Activated naive CD8-positive, alpha-beta T cell (primary cell): ENCODE data around the gene PDE6B.
"Not testable (repeated sequence)": the region's sequence is repeated elsewhere in the genome, so short reads cannot be mapped to it uniquely, and the experiment has no call there.

Experiments
- H3K27ac Mint-ChIP-seq: one replicate; pipeline ENCODE4 v1.8.0; 2021; ENCODE audit warnings: mixed read lengths
- H3K27me3 Mint-ChIP-seq: one replicate; pipeline ENCODE4 v1.8.0; 2021; ENCODE audit warnings: mixed read lengths
- H3K36me3 Mint-ChIP-seq: one replicate; pipeline ENCODE4 v1.8.0; 2021; ENCODE audit warnings: mixed read lengths
- H3K4me1 Mint-ChIP-seq: one replicate; pipeline ENCODE4 v1.8.0; 2021; ENCODE audit warnings: low read depth, mixed read lengths
- H3K4me3 Mint-ChIP-seq: one replicate; pipeline ENCODE4 v1.8.0; 2021; ENCODE audit warnings: mild to moderate bottlenecking, mixed read lengths
- H3K9me3 Mint-ChIP-seq: one replicate; pipeline ENCODE4 v1.8.0; 2021; ENCODE audit warnings: low read depth, mixed read lengths

PDE6B gene

DNA sequence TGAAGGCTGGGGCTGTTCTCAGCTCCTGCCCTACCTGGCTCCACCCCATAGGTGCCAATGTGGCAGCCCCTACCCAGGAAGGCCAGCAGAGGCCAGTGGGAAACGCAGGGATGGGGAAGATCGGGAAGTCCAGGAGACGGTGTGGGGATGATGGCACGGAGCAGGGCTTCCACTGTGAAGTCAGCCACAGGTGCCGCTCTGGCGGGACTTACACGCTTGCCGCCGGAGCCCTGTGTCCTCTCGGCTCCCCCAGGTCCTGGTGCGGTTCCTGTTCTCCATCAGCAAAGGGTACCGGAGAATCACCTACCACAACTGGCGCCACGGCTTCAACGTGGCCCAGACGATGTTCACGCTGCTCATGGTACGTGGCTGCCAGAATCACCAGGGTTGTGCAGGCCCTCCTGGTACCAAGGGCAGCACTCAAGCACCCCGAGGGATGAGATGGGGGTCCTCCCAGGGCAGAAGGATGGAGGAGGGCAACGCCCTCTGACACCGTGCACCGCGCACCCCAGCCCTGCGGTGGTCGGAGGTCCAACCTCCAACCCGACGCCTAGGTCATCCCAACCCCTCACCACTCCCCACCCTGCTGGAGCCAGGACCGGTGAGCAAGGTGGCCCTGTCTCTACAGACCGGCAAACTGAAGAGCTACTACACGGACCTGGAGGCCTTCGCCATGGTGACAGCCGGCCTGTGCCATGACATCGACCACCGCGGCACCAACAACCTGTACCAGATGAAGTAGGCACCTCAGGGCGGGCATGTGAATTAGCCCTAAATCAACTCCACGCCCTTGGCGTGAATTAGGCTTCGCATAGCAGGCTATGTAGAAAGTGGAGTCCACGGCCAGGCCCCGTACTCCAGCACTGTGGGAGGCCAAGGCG is 36.7 kb downstream of the PDE6B start:
- H3K4me3 Mint-ChIP-seq: peak overlapping the region; percentile 84
- no peaks in the 10 kb centered on the region for H3K27me3 Mint-ChIP-seq
- H3K4me1 Mint-ChIP-seq: peaks cover 12% of the 10 kb centered on the region
- no peak overlapping the region for H3K27ac Mint-ChIP-seq
- H3K9me3 Mint-ChIP-seq: no peaks in the 10 kb centered on the region
- peaks cover 5% of the 10 kb centered on the region for H3K36me3 Mint-ChIP-seq

- Mint-ChIP-seq H3K4me3 (peak overlapping the region; percentile 84), H3K4me1 (peaks cover 12% of the 10 kb centered on the region), H3K27me3 (no peaks in the 10 kb centered on the region), H3K36me3 (peaks cover 5% of the 10 kb centered on the region), H3K9me3 (no peaks in the 10 kb centered on the region), H3K27ac (peak overlapping the region; percentile 83)
Measured at GRCh38 chr4:663046-663437, 37.7 kb downstream of the PDE6B start.

DNA sequence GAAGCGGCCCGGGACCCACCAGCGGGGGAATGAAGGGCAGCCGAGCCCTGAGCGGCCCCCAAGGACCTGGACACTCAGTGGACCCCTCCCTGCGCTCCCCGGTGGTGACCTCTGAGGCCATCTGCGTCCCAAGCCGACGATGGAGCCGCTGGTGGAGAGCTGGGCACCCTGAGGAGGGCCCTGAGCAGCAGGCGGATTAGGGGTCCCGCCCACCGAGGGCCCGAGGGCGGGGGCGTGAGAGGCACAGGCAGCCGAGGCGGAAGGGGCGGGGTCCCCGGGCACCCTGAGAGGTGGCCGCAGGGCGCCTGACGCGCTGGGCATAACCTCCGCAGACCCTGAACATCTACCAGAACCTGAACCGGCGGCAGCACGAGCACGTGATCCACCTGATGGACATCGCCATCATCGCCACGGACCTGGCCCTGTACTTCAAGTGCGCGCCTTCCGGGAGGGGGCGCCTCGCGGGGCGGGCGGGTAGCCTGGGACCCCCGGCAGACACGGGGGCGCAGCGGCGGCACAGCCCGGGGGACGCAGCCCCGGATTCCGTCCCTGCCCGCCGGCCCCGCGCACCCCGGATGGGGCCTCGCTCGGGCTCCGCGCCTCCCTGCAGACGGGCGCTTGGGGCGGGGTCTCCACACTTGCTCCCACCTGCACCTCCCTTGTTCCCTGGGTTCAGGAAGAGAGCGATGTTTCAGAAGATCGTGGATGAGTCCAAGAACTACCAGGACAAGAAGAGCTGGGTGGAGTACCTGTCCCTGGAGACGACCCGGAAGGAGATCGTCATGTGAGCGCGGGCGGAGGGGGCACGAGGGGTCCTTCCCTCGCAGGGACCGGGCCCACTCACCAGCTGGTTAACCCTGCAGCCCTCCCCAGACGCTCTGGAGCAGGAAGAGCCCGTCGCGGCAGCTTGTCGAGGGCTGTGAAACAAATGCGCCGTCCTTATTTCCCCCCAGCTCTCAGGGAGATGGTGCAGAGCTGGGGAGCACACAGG is 38.4 kb downstream of the PDE6B start:
- Mint-ChIP-seq H3K4me3 (peak overlapping the region; percentile 84), H3K36me3 (peaks cover 5% of the 10 kb centered on the region), H3K9me3 (no peaks in the 10 kb centered on the region), H3K4me1 (peaks cover 12% of the 10 kb centered on the region), H3K27me3 (no peaks in the 10 kb centered on the region), H3K27ac (peak overlapping the region; percentile 58)

DNA sequence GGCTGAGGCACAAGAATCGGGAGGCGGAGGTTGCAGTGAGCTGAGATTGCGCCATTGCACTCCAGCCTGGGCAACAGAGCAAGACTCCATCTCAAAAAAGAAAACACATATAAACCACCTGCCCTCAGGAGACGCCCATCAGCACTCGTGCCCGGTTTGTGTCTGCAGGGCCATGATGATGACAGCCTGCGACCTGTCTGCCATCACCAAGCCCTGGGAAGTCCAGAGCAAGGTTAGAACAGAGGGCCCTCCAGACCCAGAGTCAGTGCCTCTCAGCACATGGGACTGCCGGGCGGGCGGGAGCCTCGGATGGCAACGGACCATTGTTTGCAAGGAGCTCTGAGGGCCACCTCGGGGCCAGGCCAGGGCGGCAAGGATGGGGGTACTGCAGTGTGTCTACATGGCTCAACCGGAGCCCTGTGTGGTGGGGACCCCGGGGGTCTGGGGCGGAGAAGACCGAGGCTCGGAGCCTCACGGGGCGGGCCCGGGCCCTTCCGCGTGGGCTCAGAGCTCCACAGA is 39.4 kb downstream of the PDE6B start:
- Mint-ChIP-seq H3K27ac (peak overlapping the region; percentile 42), H3K4me1 (peaks cover 12% of the 10 kb centered on the region), H3K36me3 (peaks cover 5% of the 10 kb centered on the region), H3K27me3 (no peaks in the 10 kb centered on the region), H3K9me3 (no peaks in the 10 kb centered on the region), H3K4me3 (peak overlapping the region; percentile 79)

DNA sequence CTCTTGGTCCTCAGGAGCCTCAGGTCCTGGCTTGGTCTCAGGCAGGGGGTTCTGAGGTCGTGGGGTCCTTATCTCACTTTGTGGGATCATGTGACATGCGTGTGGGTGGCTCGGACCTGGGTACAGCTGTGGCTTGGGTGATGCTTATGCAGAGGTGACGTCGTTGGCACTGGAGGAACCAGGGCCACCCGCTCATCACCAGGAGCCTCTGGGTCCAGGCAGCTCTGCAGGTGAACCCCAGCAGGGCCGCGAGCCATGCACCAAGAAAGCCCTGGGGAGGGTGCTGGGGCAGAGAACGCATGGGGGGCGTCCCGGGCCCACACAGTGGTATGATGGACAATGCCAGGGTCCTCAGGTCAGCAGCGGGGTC is 40.0 kb downstream of the PDE6B start:
- no peaks in the 10 kb centered on the region for H3K27me3 Mint-ChIP-seq
- H3K9me3 Mint-ChIP-seq: no peaks in the 10 kb centered on the region
- peaks cover 5% of the 10 kb centered on the region for H3K36me3 Mint-ChIP-seq
- peaks cover 10% of the 10 kb centered on the region for H3K4me1 Mint-ChIP-seq
- peak overlapping the region; percentile 79 for H3K4me3 Mint-ChIP-seq
- no peak overlapping the region for H3K27ac Mint-ChIP-seq

GRCh38 chr4:665751-666435 is 40.5 kb downstream of the PDE6B start:
- Mint-ChIP-seq H3K27ac (no peak overlapping the region), H3K4me3 (no peak overlapping the region), H3K4me1 (peaks cover 10% of the 10 kb centered on the region), H3K9me3 (no peaks in the 10 kb centered on the region), H3K36me3 (peaks cover 5% of the 10 kb centered on the region), H3K27me3 (no peaks in the 10 kb centered on the region)

- Mint-ChIP-seq H3K27ac (no peak overlapping the region), H3K27me3 (no peaks in the 10 kb centered on the region), H3K4me1 (peaks cover 10% of the 10 kb centered on the region), H3K4me3 (no peak overlapping the region), H3K36me3 (peaks cover 3% of the 10 kb centered on the region), H3K9me3 (no peaks in the 10 kb centered on the region)
Measured at GRCh38 chr4:666436-666810, 41.0 kb downstream of the PDE6B start.

GRCh38 chr4:666822-667544 is 41.6 kb downstream of the PDE6B start:
- Mint-ChIP-seq H3K27me3 (no peaks in the 10 kb centered on the region), H3K9me3 (no peaks in the 10 kb centered on the region), H3K4me3 (no peak overlapping the region), H3K36me3 (peaks cover 3% of the 10 kb centered on the region), H3K27ac (no peak overlapping the region), H3K4me1 (peaks cover 10% of the 10 kb centered on the region)

- no peaks in the 10 kb centered on the region for H3K27me3 Mint-ChIP-seq
- peaks cover 8% of the 10 kb centered on the region for H3K4me1 Mint-ChIP-seq
- H3K36me3 Mint-ChIP-seq: peaks cover 3% of the 10 kb centered on the region
- H3K27ac Mint-ChIP-seq: no peak overlapping the region
- no peak overlapping the region for H3K4me3 Mint-ChIP-seq
- H3K9me3 Mint-ChIP-seq: no peaks in the 10 kb centered on the region
Measured at GRCh38 chr4:667545-667925, 42.2 kb downstream of the PDE6B start.

GRCh38 chr4:668219-668618 is 42.8 kb downstream of the PDE6B start:
- not testable (repeated sequence) for H3K4me3 Mint-ChIP-seq, H3K36me3 Mint-ChIP-seq, H3K4me1 Mint-ChIP-seq, H3K27ac Mint-ChIP-seq, H3K27me3 Mint-ChIP-seq, H3K9me3 Mint-ChIP-seq

GRCh38 chr4:669806-670559 is 44.6 kb downstream of the PDE6B start:
- H3K27me3 Mint-ChIP-seq, H3K4me1 Mint-ChIP-seq, H3K36me3 Mint-ChIP-seq, H3K9me3 Mint-ChIP-seq, H3K4me3 Mint-ChIP-seq, H3K27ac Mint-ChIP-seq: not testable (repeated sequence)

DNA sequence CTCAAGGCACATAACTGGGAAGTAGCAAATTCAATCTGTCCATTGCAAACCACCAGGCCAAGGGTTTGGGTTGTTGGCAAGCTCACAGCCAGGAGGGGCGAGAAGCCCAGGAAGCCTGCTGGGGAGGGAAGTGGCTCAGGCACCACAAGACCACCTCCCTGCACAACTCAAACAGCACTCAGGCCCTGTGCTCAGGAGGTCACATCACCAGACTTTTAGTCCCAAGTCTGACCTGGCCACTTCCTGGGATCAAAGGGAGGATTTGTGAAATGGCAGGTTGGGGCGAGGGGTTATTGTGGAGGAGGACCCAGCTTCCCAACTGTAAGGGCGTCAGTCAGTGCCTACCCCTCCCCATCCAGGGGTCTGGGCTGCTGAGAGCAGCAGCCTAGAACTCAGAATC is 46.4 kb downstream of the PDE6B start:
- Mint-ChIP-seq H3K27ac (no peak overlapping the region), H3K4me3 (no peak overlapping the region)

GRCh38 chr4:673349-674091 is 48.1 kb downstream of the PDE6B start:
- Mint-ChIP-seq H3K36me3 (peaks cover 6% of the 10 kb centered on the region), H3K9me3 (no peaks in the 10 kb centered on the region), H3K4me1 (peaks cover 6% of the 10 kb centered on the region), H3K27ac (peak overlapping the region; percentile 54), H3K27me3 (no peaks in the 10 kb centered on the region), H3K4me3 (peak overlapping the region; percentile 89)

More for the DNA sequence above, 46.4 kb downstream of the PDE6B start:
- Mint-ChIP-seq H3K27me3 (no peaks in the 10 kb centered on the region), H3K9me3 (no peaks in the 10 kb centered on the region), H3K4me1 (peaks cover 6% of the 10 kb centered on the region), H3K36me3 (peaks cover 6% of the 10 kb centered on the region)
